B cell (primary cell): ENCODE results near the gene FAM3B. TPM values are rescaled to one million over a fixed set of nuclear protein-coding genes. Genes with fewer than 3 reads are reported as not detected.
A peak's percentile ranks its signal among the peaks of the same experiment; 100 is the strongest.
"Not testable (repeated sequence)": the region's sequence is repeated elsewhere in the genome, so short reads cannot be mapped to it uniquely, and the experiment has no call there.

Source experiments
- ATAC-seq: fragments of 200-7000 bp; cut with Tn5 transposase; one replicate; pipeline ENCODE4 v1.10.0; 2021; ENCODE audit warnings: low read depth, mild to moderate bottlenecking, moderate number of reproducible peaks, moderate library complexity
- CTCF ChIA-PET: fragments of 350-600 bp; sonication (Branson Sonifier 250); formaldehyde crosslinking; loops from one replicate; lab custom pipeline; 2021; ENCODE audit warnings: antibody characterized with exemption, inconsistent platforms; lab: Charles Lee
- POLR2A ChIA-PET: fragments of 350-600 bp; sonication (Branson Sonifier 250); formaldehyde crosslinking; loops from one replicate; lab custom pipeline; 2021; ENCODE audit warnings: antibody characterized with exemption; lab: Charles Lee
- DNase-seq: peaks from one replicate; pipeline ENCODE4 v3.0.0; 2013
- H2AFZ ChIP-seq: 2 replicates; pipeline ENCODE4 v1.6.1; 2012; ENCODE audit warnings: mild to moderate bottlenecking, low read depth, low read length; ENCODE audit not compliant: insufficient read depth, poor library complexity, severe bottlenecking
- H3K27ac ChIP-seq, 2 donors: 1 replicate in 1 of 2; 2 replicates in 1 of 2; pipeline ENCODE4 v1.5.1; 2012 to 2013; ENCODE audit warnings: low read length in 2 of 2, mild to moderate bottlenecking in 2 of 2, moderate library complexity in 1 of 2
- H3K27me3 ChIP-seq, 4 experiments: fragments of 200-600 bp in 1 of 4; sonication (generic) in 1 of 4; replicated peaks in 1 of 4; 1 replicate in 2 of 4; 2 replicates in 2 of 4; pipeline versions ENCODE4 v1.6.1 to v1.7.0; 2013 to 2016; ENCODE audit warnings: low read length in 3 of 4, mild to moderate bottlenecking in 2 of 4, mixed read lengths in 1 of 4, moderate library complexity in 1 of 4; ENCODE audit not compliant: insufficient read depth in 4 of 4, control insufficient read depth in 3 of 4; ENCODE audit errors: control extremely low read depth in 1 of 4
- H3K36me3 ChIP-seq, 2 experiments: replicated peaks in 1 of 2; 1 replicate in 1 of 2; 2 replicates in 1 of 2; pipeline versions ENCODE4 v1.6.1 to v1.7.1; 2013; ENCODE audit warnings: low read length in 1 of 2; ENCODE audit not compliant: insufficient read depth in 2 of 2, control insufficient read depth in 1 of 2; ENCODE audit errors: control extremely low read depth in 1 of 2, extremely low read depth in 1 of 2
- H3K4me1 ChIP-seq, 2 donors: fragments of 200-600 bp in 1 of 2; sonication (generic) in 1 of 2; 1 replicate in 1 of 2; 2 replicates in 1 of 2; pipeline versions ENCODE4 v1.5.1 to v1.6.1; 2013 to 2017; ENCODE audit warnings: low read length in 2 of 2; ENCODE audit not compliant: control insufficient read depth in 2 of 2, insufficient read depth in 2 of 2
- H3K4me2 ChIP-seq: replicated peaks from 2 replicates; pipeline ENCODE3; 2012; ENCODE audit warnings: mild to moderate bottlenecking, low read depth, low read length; ENCODE audit not compliant: poor library complexity, severe bottlenecking
- H3K4me3 ChIP-seq, 5 experiments: fragments of 200-600 bp in 1 of 5; sonication (generic) in 1 of 5; 1 replicate in 3 of 5; 2 replicates in 2 of 5; pipeline versions ENCODE4 v1.5.1 to v1.7.0; 2011 to 2016; ENCODE audit warnings: low read length in 4 of 5, mild to moderate bottlenecking in 4 of 5, low read depth in 2 of 5, control low read depth in 1 of 5, moderate library complexity in 1 of 5; ENCODE audit not compliant: insufficient read depth in 1 of 5; ENCODE audit errors: control extremely low read depth in 1 of 5, extremely low read depth in 1 of 5
- H3K79me2 ChIP-seq: fragments of 200-600 bp; sonication (generic); one replicate; pipeline ENCODE4 v1.6.0; 2016; ENCODE audit warnings: low read length; ENCODE audit not compliant: control insufficient read depth, insufficient read depth
- H3K9ac ChIP-seq: fragments of 200-600 bp; sonication (generic); 2 replicates; pipeline ENCODE4 v1.6.1; 2017; ENCODE audit warnings: mild to moderate bottlenecking, low read length, moderate library complexity
- H3K9me3 ChIP-seq, 3 donors: one replicate each; pipeline versions ENCODE4 v1.6.1 to v1.7.1; 2013; ENCODE audit warnings: low read length in 2 of 3; ENCODE audit not compliant: control insufficient read depth in 2 of 3, insufficient read depth in 1 of 3; ENCODE audit errors: control extremely low read depth in 1 of 3
- H4K20me1 ChIP-seq: 2 replicates; pipeline ENCODE4 v1.6.0; 2012; ENCODE audit warnings: mild to moderate bottlenecking, low read length; ENCODE audit not compliant: insufficient read depth, control insufficient read depth, poor library complexity, severe bottlenecking
- H3K27ac Mint-ChIP-seq: one replicate; pipeline ENCODE4 v1.8.0; 2021; ENCODE audit warnings: mixed read lengths
- H3K27me3 Mint-ChIP-seq: one replicate; pipeline ENCODE4 v1.8.0; 2021; ENCODE audit warnings: mixed read lengths
- H3K4me1 Mint-ChIP-seq: one replicate; pipeline ENCODE4 v1.8.0; 2021; ENCODE audit warnings: mixed read lengths
- H3K4me3 Mint-ChIP-seq: one replicate; pipeline ENCODE4 v1.8.0; 2021; ENCODE audit warnings: mixed read lengths
- H3K9me3 Mint-ChIP-seq: one replicate; pipeline ENCODE4 v1.8.0; 2022; ENCODE audit warnings: mixed read lengths; ENCODE audit not compliant: insufficient read depth
- CTCF ChIP-seq: fragments of 200-600 bp; IDR thresholded peaks from one replicate; pipeline ENCODE4 v1.8.0; 2022; ENCODE audit warnings: antibody characterized with exemption, mild to moderate bottlenecking
- EZH2 ChIP-seq: IDR thresholded peaks from 2 replicates; pipeline ENCODE4 v1.6.1; 2012; ENCODE audit warnings: borderline replicate concordance, low read depth, mild to moderate bottlenecking, moderate library complexity, low read length; ENCODE audit not compliant: insufficient read depth, poor library complexity, severe bottlenecking
- WGBS: methylation state at CpG from one replicate; pipeline ENCODE4 v1.1.5; 2013; ENCODE audit warnings: missing lambda C conversion rate; ENCODE audit not compliant: insufficient coverage; 5-methylcytosine and 5-hydroxymethylcytosine counted together
- intact Hi-C: fragments of 100-400 bp; cut with micrococcal nuclease; formaldehyde crosslinking; loops from one replicate; pipeline ENCODE4 v1.10.0; 2022
- polyA plus RNA-seq: library from polyadenylated mRNA; depleted of rRNA; stranded (reverse); fragments of >200 nt; gene quantifications from 2 replicates; pipeline ENCODE4 v1.2.3, GENCODE V29; 2012
- total RNA-seq, 2 donors: library from RNA; stranded (reverse); fragments of 120-200 nt in 1 of 2; gene quantifications; 1 replicate in 1 of 2; 2 replicates in 1 of 2; pipeline versions ENCODE4 v1.2.3 to v1.2.4, GENCODE V29; 2013 to 2022

Gene FAM3B
- total and polyA plus RNA-seq, 2 donors (not counting 1 experiment from before 2014, with no cell fraction given), result 0.09 TPM; not detected in 1

- H3K27me3 Mint-ChIP-seq, result peaks cover 52% of the 10 kb centered on the region
- H3K27ac Mint-ChIP-seq, result not testable (repeated sequence)
These were observed 3.1 kb upstream of the FAM3B start for GRCh38 chr21:41313285-41314164.

GRCh38 chr21:41315726-41316125, 875 bp upstream of the FAM3B start:
- H3K27me3 Mint-ChIP-seq, result peaks cover 49% of the 10 kb centered on the region
- intact Hi-C loops, result loop anchor here (2.0 kb wide), 1 partner anchor 23 kb away; no protein-coding TSS in a partner anchor
- Histone ChIP-seq H3K79me2 (no peaks in the 10 kb centered on the region), H3K4me1 (peaks cover 9 to 15% of the 10 kb centered on the region in 2 donors), H3K9me3 (no peaks in the 10 kb centered on the region), H3K27me3 (peaks cover 0 to 42% (median 16%) of the 10 kb centered on the region in 4 experiments), H4K20me1 (no peaks in the 10 kb centered on the region), H3K4me2 (no peak overlapping the region), H3K4me3 (no peak overlapping the region), H3K9ac (no peak overlapping the region), H2AFZ (no peak overlapping the region), H3K36me3 (no peaks in the 10 kb centered on the region), H3K27ac (no peak overlapping the region)
- H3K9me3 Mint-ChIP-seq, result no peaks in the 10 kb centered on the region
- peaks cover 5% of the 10 kb centered on the region for H3K4me1 Mint-ChIP-seq
- H3K4me3 Mint-ChIP-seq, result peak overlapping the region; percentile 29
- H3K27ac Mint-ChIP-seq, result no peak overlapping the region
- ATAC-seq (no peak), DNase-seq (no peak)
- 96% methylated on average over 5 of the region's 6 CpGs for WGBS
- ChIA-PET POLR2A (no interaction called here), CTCF (no interaction called here)
- TF ChIP-seq CTCF, result no peak
- TF ChIP-seq EZH2, result no peak

More at GRCh38 chr21:41313285-41314164, 3.1 kb upstream of the FAM3B start:
- H3K79me2 ChIP-seq, H3K9me3 ChIP-seq, DNase-seq, CTCF ChIA-PET, H3K9ac ChIP-seq, POLR2A ChIA-PET, H3K9me3 Mint-ChIP-seq, H3K4me3 ChIP-seq, H3K27ac ChIP-seq, ATAC-seq, H3K4me3 Mint-ChIP-seq, H3K4me2 ChIP-seq, H3K4me1 Mint-ChIP-seq, H4K20me1 ChIP-seq, H2AFZ ChIP-seq, H3K36me3 ChIP-seq: not testable (repeated sequence)
- WGBS, result 83% methylated on average over 1 of the region's 8 CpGs
- peaks cover 0 to 40% (median 17%) of the 10 kb centered on the region in 4 experiments for H3K27me3 ChIP-seq
- H3K4me1 ChIP-seq, result peaks cover 9 to 15% of the 10 kb centered on the region in 2 donors
- intact Hi-C loops, result loop anchor here (2.0 kb wide), 1 partner anchor 21 kb away; no protein-coding TSS in a partner anchor
